Stimulated activated CD8-positive, alpha-beta memory T cell treated with anti-CD3 and anti-CD28 coated beads, Interleukin-15, amount 100 ng/mL, for 4 hours (primary cell): Measurements from ENCODE around the gene NRIP1.
"Not testable (repeated sequence)": the region's sequence is repeated elsewhere in the genome, so short reads cannot be mapped to it uniquely, and the experiment has no call there.

Source experiments
- DNase-seq, 2 donors: peaks; one replicate each; pipeline ENCODE4 v3.0.0-alpha.2; 2020; ENCODE audit warnings: low read depth in 2 of 2

The NRIP1 gene

GRCh38 chr21:15037095-15037899 lies 27.5 kb downstream of the NRIP1 start:
- no peak for DNase-seq

- no peak for DNase-seq
Measured at GRCh38 chr21:15036189-15036588, 28.6 kb downstream of the NRIP1 start.

- no peak for DNase-seq
Measured at GRCh38 chr21:15034126-15034853, 30.5 kb downstream of the NRIP1 start.

- no peak for DNase-seq
Measured at GRCh38 chr21:15031790-15032357, 32.9 kb downstream of the NRIP1 start.

- not testable (repeated sequence) for DNase-seq
Measured at GRCh38 chr21:15031362-15031761, 33.4 kb downstream of the NRIP1 start.

- not testable (repeated sequence) for DNase-seq
Measured at GRCh38 chr21:15030861-15031260, 33.9 kb downstream of the NRIP1 start.

- no peak for DNase-seq
Measured at GRCh38 chr21:15029077-15029476, 35.7 kb downstream of the NRIP1 start.

- no peak for DNase-seq
Measured at GRCh38 chr21:15028186-15028585, 36.6 kb downstream of the NRIP1 start.

GRCh38 chr21:15027056-15027455 lies 37.7 kb downstream of the NRIP1 start:
- no peak for DNase-seq

- no peak for DNase-seq
Measured at GRCh38 chr21:15026370-15026769, 38.4 kb downstream of the NRIP1 start.

GRCh38 chr21:15023776-15024175 lies 41.0 kb downstream of the NRIP1 start:
- DNase-seq = no peak

- no peak for DNase-seq
Measured at GRCh38 chr21:15022608-15023261, 42.1 kb downstream of the NRIP1 start.

- no peak for DNase-seq
Measured at GRCh38 chr21:15020797-15021196, 44.0 kb downstream of the NRIP1 start.

GRCh38 chr21:15018382-15018781 lies 46.4 kb downstream of the NRIP1 start:
- DNase-seq = no peak

- no peak for DNase-seq
Measured at GRCh38 chr21:15015622-15016471, 49.0 kb downstream of the NRIP1 start.

GRCh38 chr21:15014221-15014620 lies 50.6 kb downstream of the NRIP1 start:
- DNase-seq = no peak

GRCh38 chr21:15011967-15012366 lies 52.8 kb downstream of the NRIP1 start:
- DNase-seq = no peak

GRCh38 chr21:15010645-15011044 lies 54.2 kb downstream of the NRIP1 start:
- DNase-seq = no peak

GRCh38 chr21:15009837-15010363 lies 54.9 kb downstream of the NRIP1 start:
- DNase-seq = no peak

GRCh38 chr21:15007716-15008296 lies 57.0 kb downstream of the NRIP1 start:
- no peak for DNase-seq
